ENCODE data around the gene NHERF2.

Gene NHERF2

GRCh38 chr16:2042171-2042985 lies 15.7 kb downstream of the NHERF2 start:
- Histone ChIP-seq H3F3A (ENCODE audit: insufficient read depth) (no peaks in the 10 kb centered on the region), H4K20me1 (ENCODE audit: low read depth, low read length) (no peaks in the 10 kb centered on the region), H2AFZ (ENCODE audit: low read depth, low read length, severe bottlenecking) (no peak overlapping the region), H3K36me3 (ENCODE audit: low read length) (no peaks in the 10 kb centered on the region), H3K9me3 (ENCODE audit: insufficient read depth, low read length) (no peaks in the 10 kb centered on the region), H3K4me3 (ENCODE audit: insufficient read depth, low read length, poor library complexity, severe bottlenecking) (no peak overlapping the region), H3K27me3 (ENCODE audit: low read length) (no peaks in the 10 kb centered on the region), H3K79me2 (ENCODE audit: insufficient read depth, low read length) (peaks cover 5% of the 10 kb centered on the region; the same call in 1 of the 2 replicates), H3K4me2 (ENCODE audit: low read depth, low read length, poor library complexity, severe bottlenecking) (no peak overlapping the region), H3K9me2 (replicated peaks; ENCODE audit: insufficient read depth, low read length) (no peaks in the 10 kb centered on the region), H3K9ac (ENCODE audit: low read length) (no peak overlapping the region), H3K27ac (ENCODE audit: low read depth, low read length) (no peak overlapping the region)
- TF ChIP-seq, protein P1, sequence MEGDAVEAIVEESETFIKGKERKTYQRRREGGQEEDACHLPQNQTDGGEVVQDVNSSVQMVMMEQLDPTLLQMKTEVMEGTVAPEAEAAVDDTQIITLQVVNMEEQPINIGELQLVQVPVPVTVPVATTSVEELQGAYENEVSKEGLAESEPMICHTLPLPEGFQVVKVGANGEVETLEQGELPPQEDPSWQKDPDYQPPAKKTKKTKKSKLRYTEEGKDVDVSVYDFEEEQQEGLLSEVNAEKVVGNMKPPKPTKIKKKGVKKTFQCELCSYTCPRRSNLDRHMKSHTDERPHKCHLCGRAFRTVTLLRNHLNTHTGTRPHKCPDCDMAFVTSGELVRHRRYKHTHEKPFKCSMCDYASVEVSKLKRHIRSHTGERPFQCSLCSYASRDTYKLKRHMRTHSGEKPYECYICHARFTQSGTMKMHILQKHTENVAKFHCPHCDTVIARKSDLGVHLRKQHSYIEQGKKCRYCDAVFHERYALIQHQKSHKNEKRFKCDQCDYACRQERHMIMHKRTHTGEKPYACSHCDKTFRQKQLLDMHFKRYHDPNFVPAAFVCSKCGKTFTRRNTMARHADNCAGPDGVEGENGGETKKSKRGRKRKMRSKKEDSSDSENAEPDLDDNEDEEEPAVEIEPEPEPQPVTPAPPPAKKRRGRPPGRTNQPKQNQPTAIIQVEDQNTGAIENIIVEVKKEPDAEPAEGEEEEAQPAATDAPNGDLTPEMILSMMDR (IDR thresholded peaks at IDR 0.05; ENCODE audit: insufficient read depth, low read length, poor library complexity, severe bottlenecking) = no peak
- no peak for TF ChIP-seq EZH2phosphoT487 (conservative IDR thresholded peaks at IDR 0.05; ENCODE audit: low read length)

GRCh38 chr16:2042986-2043666 lies 16.4 kb downstream of the NHERF2 start:
- Histone ChIP-seq H3K27me3 (ENCODE audit: low read length) (no peaks in the 10 kb centered on the region), H3K9ac (ENCODE audit: low read length) (no peak overlapping the region), H3K36me3 (ENCODE audit: low read length) (no peaks in the 10 kb centered on the region), H4K20me1 (ENCODE audit: low read depth, low read length) (no peaks in the 10 kb centered on the region), H2AFZ (ENCODE audit: low read depth, low read length, severe bottlenecking) (no peak overlapping the region), H3K9me2 (replicated peaks; ENCODE audit: insufficient read depth, low read length) (no peaks in the 10 kb centered on the region), H3K4me3 (ENCODE audit: insufficient read depth, low read length, poor library complexity, severe bottlenecking) (no peak overlapping the region), H3K79me2 (ENCODE audit: insufficient read depth, low read length) (peaks cover 5% of the 10 kb centered on the region; the same call in 1 of the 2 replicates), H3K4me2 (ENCODE audit: low read depth, low read length, poor library complexity, severe bottlenecking) (no peak overlapping the region), H3F3A (ENCODE audit: insufficient read depth) (no peaks in the 10 kb centered on the region), H3K27ac (ENCODE audit: low read depth, low read length) (no peak overlapping the region), H3K9me3 (ENCODE audit: insufficient read depth, low read length) (no peaks in the 10 kb centered on the region)
- TF ChIP-seq, protein P1 (IDR thresholded peaks at IDR 0.05; ENCODE audit: insufficient read depth, low read length, poor library complexity, severe bottlenecking) = no peak

DNA sequence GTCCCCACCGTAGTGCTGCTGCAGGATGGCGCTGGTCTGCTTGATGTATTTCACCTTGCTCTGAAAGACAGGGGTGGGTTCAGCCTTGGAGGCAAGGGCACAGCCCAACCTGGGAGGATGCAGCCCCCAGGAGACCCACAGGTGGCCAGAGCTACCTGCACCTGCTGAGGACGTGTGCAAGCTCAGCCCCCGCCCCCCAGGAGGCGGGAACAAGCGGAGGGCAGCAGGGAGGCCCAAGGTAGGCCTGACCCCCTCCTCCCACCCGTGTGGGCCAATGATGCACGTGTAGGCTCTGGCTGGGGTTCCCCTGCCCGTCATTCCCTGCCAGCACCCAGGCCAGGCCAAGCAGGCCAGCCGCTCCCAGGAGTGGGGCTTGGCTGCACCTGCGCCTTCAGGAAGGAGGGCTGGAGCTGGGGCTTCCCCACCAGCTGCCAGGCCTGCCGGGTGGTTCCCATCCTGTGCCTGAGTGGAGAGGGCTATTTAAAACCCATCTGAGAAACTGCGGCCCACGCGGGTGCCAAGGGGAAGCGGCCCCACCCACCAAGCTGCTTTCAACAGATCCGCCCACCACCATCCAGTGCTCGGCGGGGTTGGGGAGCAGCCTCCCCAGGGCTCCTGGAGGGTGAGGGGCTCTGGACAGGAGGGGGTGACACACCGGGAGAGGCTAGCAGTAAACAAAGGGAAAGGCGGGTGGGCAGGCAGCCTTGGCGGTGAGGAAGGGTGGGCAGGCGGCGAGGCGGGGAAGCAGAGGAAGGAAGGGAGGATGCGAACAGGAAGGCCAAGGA lies 17.2 kb downstream of the NHERF2 start:
- no peak for TF ChIP-seq EZH2phosphoT487 (conservative IDR thresholded peaks at IDR 0.05; ENCODE audit: low read length)
- TF ChIP-seq, protein P1 (IDR thresholded peaks at IDR 0.05; ENCODE audit: insufficient read depth, low read length, poor library complexity, severe bottlenecking) = no peak
- Histone ChIP-seq H3K9me3 (ENCODE audit: insufficient read depth, low read length) (no peaks in the 10 kb centered on the region), H3K27me3 (ENCODE audit: low read length) (no peaks in the 10 kb centered on the region), H3K9ac (ENCODE audit: low read length) (no peak overlapping the region), H3K9me2 (replicated peaks; ENCODE audit: insufficient read depth, low read length) (no peaks in the 10 kb centered on the region), H3K79me2 (ENCODE audit: insufficient read depth, low read length) (peaks cover 5% of the 10 kb centered on the region; the same call in 1 of the 2 replicates), H3K27ac (ENCODE audit: low read depth, low read length) (no peak overlapping the region), H3F3A (ENCODE audit: insufficient read depth) (no peaks in the 10 kb centered on the region), H3K36me3 (ENCODE audit: low read length) (no peaks in the 10 kb centered on the region), H4K20me1 (ENCODE audit: low read depth, low read length) (no peaks in the 10 kb centered on the region), H3K4me2 (ENCODE audit: low read depth, low read length, poor library complexity, severe bottlenecking) (no peak overlapping the region), H3K4me3 (ENCODE audit: insufficient read depth, low read length, poor library complexity, severe bottlenecking) (no peak overlapping the region), H2AFZ (ENCODE audit: low read depth, low read length, severe bottlenecking) (no peak overlapping the region)
